ENCODE results near the gene MATCAP1. TPM values are rescaled to one million over a fixed set of nuclear protein-coding genes. Genes with fewer than 3 reads are reported as not detected.

Gene MATCAP1
- polyA plus RNA-seq, 1 experiment = 13.1 TPM

- POLR2A ChIA-PET = no interaction called here
- H3K4me3 ChIP-seq (ENCODE audit: low read depth, low read length) = peak within 1 kb of the TSS; percentile 83
- CTCF ChIA-PET = interaction anchor here (0.5 to 2.7 kb wide), 13 partner anchors 9 to 805 kb away, joined by 3 to 16 read pairs (median 4); partner anchors contain the start of genes CES3, FBXL8, NOL3 and TRADD
- peaks cover 16% of the 10 kb centered on the region for H3K36me3 ChIP-seq (ENCODE audit: control insufficient read depth, insufficient read depth, low read length)
- no peak for TF ChIP-seq CTCF (IDR thresholded peaks at IDR 0.05; ENCODE audit: insufficient read depth, low read depth, low read length)
- no peak for DNase-seq (ENCODE audit: low read depth)
- H3K27me3 ChIP-seq (ENCODE audit: control insufficient read depth, insufficient read depth, low read length) = no peaks in the 10 kb centered on the region
These were observed 32.8 kb downstream of the MATCAP1 start, which contains the start of gene B3GNT9 for GRCh38 chr16:67150833-67151396. Gene B3GNT9 (minus strand): TSS chr16:67150998. CDS start chr16:67150485, 513 bp downstream.

GRCh38 chr16:67150047-67150832 is 33.5 kb downstream of the MATCAP1 start:
- no peak for DNase-seq (ENCODE audit: low read depth)
- peaks cover 17% of the 10 kb centered on the region for H3K36me3 ChIP-seq (ENCODE audit: control insufficient read depth, insufficient read depth, low read length)
- TF ChIP-seq CTCF (IDR thresholded peaks at IDR 0.05; ENCODE audit: insufficient read depth, low read depth, low read length) = 0 out of 2 replicates have a peak, but pooled peaks have one; percentile 17
- peak overlapping the region; percentile 83 for H3K4me3 ChIP-seq (ENCODE audit: low read depth, low read length)
- POLR2A ChIA-PET = no interaction called here
- H3K27me3 ChIP-seq (ENCODE audit: control insufficient read depth, insufficient read depth, low read length) = no peaks in the 10 kb centered on the region
- CTCF ChIA-PET = interaction anchor here (0.5 to 2.7 kb wide), 13 partner anchors 11 to 806 kb away, joined by 3 to 16 read pairs (median 4); partner anchors contain the start of gene CES3

GRCh38 chr16:67149276-67150046 is 34.3 kb downstream of the MATCAP1 start:
- H3K4me3 ChIP-seq (ENCODE audit: low read depth, low read length) = peak overlapping the region; percentile 83
- DNase-seq (ENCODE audit: low read depth) = no peak
- no peaks in the 10 kb centered on the region for H3K27me3 ChIP-seq (ENCODE audit: control insufficient read depth, insufficient read depth, low read length)
- ChIA-PET CTCF (interaction anchor here (0.5 to 2.6 kb wide), 5 partner anchors 10 to 298 kb away, joined by 3 to 12 read pairs (median 4); no protein-coding TSS in a partner anchor), POLR2A (no interaction called here)
- no peak for TF ChIP-seq CTCF (IDR thresholded peaks at IDR 0.05; ENCODE audit: insufficient read depth, low read depth, low read length)
- peaks cover 21% of the 10 kb centered on the region for H3K36me3 ChIP-seq (ENCODE audit: control insufficient read depth, insufficient read depth, low read length)

GRCh38 chr16:67148656-67149275 is 35.0 kb downstream of the MATCAP1 start:
- H3K4me3 ChIP-seq (ENCODE audit: low read depth, low read length) = no peak overlapping the region
- no peaks in the 10 kb centered on the region for H3K27me3 ChIP-seq (ENCODE audit: control insufficient read depth, insufficient read depth, low read length)
- ChIA-PET POLR2A (no interaction called here), CTCF (interaction anchor here (0.5 to 2.6 kb wide), 5 partner anchors 9 to 298 kb away, joined by 3 to 12 read pairs (median 4); no protein-coding TSS in a partner anchor)
- DNase-seq (ENCODE audit: low read depth) = no peak
- TF ChIP-seq CTCF (IDR thresholded peaks at IDR 0.05; ENCODE audit: insufficient read depth, low read depth, low read length) = no peak
- H3K36me3 ChIP-seq (ENCODE audit: control insufficient read depth, insufficient read depth, low read length) = peaks cover 21% of the 10 kb centered on the region

Measured in BJ (cell line).